ENCODE measurements around the gene CCNY.

Gene CCNY

GRCh38 chr10:35379226-35380137 is 43.2 kb downstream of the CCNY start:
- no peak for ATAC-seq (ENCODE audit: low read depth)
- TF ChIP-seq CTCF (IDR thresholded peaks at IDR 0.05; ENCODE audit: poor library complexity, severe bottlenecking) = no peak
- Histone ChIP-seq H3K27ac (ENCODE audit: poor library complexity, severe bottlenecking) (no peak overlapping the region), H3K4me1 (ENCODE audit: insufficient read depth, poor library complexity, severe bottlenecking) (peaks cover 36% of the 10 kb centered on the region), H3K36me3 (ENCODE audit: low read depth) (no peaks in the 10 kb centered on the region), H3K9me3 (ENCODE audit: severe bottlenecking) (no peaks in the 10 kb centered on the region), H3K27me3 (ENCODE audit: insufficient read depth, poor library complexity, severe bottlenecking) (no peaks in the 10 kb centered on the region), H3K4me3 (ENCODE audit: severe bottlenecking) (no peak overlapping the region)
- no peak for DNase-seq (ENCODE audit: low spot score)

DNA sequence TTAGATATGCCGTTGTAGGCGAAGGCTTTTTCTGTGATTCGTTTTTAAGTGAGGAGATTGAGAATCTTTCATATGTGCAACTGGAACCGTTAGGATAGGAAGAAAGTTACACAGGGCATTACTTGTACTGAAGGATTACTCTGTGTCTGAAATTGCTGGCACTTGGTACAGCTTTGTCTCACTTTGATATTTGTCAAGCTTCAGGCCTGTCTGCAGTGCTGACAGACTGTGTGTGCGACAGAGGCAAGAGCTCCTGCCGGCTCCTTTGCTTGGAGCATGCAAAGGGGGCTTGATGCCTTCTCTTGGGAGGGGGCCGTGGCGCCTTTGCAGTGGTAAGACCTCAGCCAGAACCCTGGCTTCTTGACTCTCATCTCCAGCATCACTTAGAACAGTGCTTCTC is 45.8 kb downstream of the CCNY start:
- ATAC-seq (ENCODE audit: low read depth) = no peak
- H3K36me3 ChIP-seq (ENCODE audit: low read depth) = peaks cover 5% of the 10 kb centered on the region
- peaks cover 42% of the 10 kb centered on the region for H3K4me1 ChIP-seq (ENCODE audit: insufficient read depth, poor library complexity, severe bottlenecking)

DNA sequence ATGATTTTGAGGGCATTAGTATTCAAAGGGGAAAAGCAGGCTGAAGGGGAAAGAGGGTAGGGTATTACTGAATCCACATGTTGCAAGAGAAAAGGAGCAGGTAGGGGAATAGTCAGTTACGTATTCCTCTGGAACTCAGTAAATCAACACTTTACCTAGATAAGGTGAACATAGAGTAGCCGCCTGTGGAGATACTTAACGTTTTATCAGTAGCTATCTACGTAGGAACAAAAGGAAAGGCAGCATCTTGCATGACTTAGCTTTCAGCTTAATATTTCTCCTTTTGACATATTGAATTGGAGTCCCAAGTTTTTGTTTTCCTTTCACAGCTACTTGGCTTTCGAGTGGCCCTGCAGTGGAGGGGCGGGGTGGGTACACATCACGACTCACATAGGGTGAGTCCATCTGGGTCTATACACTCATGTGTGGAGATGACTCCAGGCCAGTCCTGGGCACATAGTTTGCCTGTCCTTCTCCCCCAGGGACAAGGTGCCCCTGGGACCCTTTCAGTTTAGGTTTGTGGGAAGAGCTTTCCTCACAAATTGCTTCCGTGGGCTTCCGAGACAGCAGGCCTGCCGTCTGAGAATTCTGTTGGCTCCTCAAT is 48.1 kb downstream of the CCNY start:
- Histone ChIP-seq H3K9me3 (ENCODE audit: severe bottlenecking) (no peaks in the 10 kb centered on the region), H3K27ac (ENCODE audit: poor library complexity, severe bottlenecking) (peak overlapping the region; percentile 20), H3K4me3 (ENCODE audit: severe bottlenecking) (no peak overlapping the region), H3K27me3 (ENCODE audit: insufficient read depth, poor library complexity, severe bottlenecking) (no peaks in the 10 kb centered on the region), H3K4me1 (ENCODE audit: insufficient read depth, poor library complexity, severe bottlenecking) (peaks cover 43% of the 10 kb centered on the region), H3K36me3 (ENCODE audit: low read depth) (peaks cover 5% of the 10 kb centered on the region)
- ATAC-seq (ENCODE audit: low read depth) (peak; percentile 51), DNase-seq (ENCODE audit: low spot score) (no peak)
- no peak for TF ChIP-seq CTCF (IDR thresholded peaks at IDR 0.05; ENCODE audit: poor library complexity, severe bottlenecking)

More for the DNA sequence above, 45.8 kb downstream of the CCNY start:
- no peak for DNase-seq (ENCODE audit: low spot score)
- no peaks in the 10 kb centered on the region for H3K27me3 ChIP-seq (ENCODE audit: insufficient read depth, poor library complexity, severe bottlenecking)
- TF ChIP-seq CTCF (IDR thresholded peaks at IDR 0.05; ENCODE audit: poor library complexity, severe bottlenecking) = no peak
- H3K4me3 ChIP-seq (ENCODE audit: severe bottlenecking) = no peak overlapping the region
- no peaks in the 10 kb centered on the region for H3K9me3 ChIP-seq (ENCODE audit: severe bottlenecking)
- H3K27ac ChIP-seq (ENCODE audit: poor library complexity, severe bottlenecking) = no peak overlapping the region

DNA sequence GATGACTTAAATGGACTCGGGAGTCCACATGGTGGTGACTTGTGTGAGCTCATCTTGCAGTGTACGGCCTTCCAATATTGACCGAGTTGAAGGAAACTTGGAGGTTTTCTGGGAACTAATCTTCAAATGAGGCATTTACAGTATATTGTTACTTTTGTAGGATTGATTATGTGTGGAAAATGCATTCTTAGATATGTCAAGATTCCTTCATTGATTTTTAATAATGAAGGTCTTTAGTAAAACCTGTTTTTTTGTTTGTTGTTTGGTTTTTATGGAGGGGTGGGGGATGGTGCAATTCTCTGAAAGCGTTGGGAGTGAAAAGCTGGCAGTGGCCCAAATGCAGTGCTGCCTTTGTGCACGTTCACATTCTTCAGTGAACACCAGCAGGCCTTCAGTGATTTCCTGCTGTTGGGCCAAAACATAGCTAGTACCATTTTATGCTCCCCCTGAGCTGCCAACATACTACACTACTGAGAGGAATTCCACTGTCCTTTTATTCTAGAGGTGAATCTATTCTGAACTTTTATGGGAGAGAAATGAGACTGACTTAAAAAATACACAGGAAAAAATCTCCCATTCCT is 50.4 kb downstream of the CCNY start:
- ATAC-seq (ENCODE audit: low read depth) (no peak), DNase-seq (ENCODE audit: low spot score) (no peak)
- TF ChIP-seq CTCF (IDR thresholded peaks at IDR 0.05; ENCODE audit: poor library complexity, severe bottlenecking) = no peak
- peaks cover 19% of the 10 kb centered on the region for H3K9me3 ChIP-seq (ENCODE audit: severe bottlenecking)
- no peak overlapping the region for H3K4me3 ChIP-seq (ENCODE audit: severe bottlenecking)
- H3K27me3 ChIP-seq (ENCODE audit: insufficient read depth, poor library complexity, severe bottlenecking) = no peaks in the 10 kb centered on the region
- H3K4me1 ChIP-seq (ENCODE audit: insufficient read depth, poor library complexity, severe bottlenecking) = peaks cover 41% of the 10 kb centered on the region
- peaks cover 5% of the 10 kb centered on the region for H3K36me3 ChIP-seq (ENCODE audit: low read depth)
- peak overlapping the region; percentile 88 for H3K27ac ChIP-seq (ENCODE audit: poor library complexity, severe bottlenecking)

All from RWPE2 (cell line).